ENCODE results near the gene CD80. TPM values are rescaled to one million over a fixed set of nuclear protein-coding genes. Genes with fewer than 3 reads are reported as not detected.

CD80 gene
- 1 to 10 TPM; 3.4 to 3.7 TPM for total RNA-seq

GRCh38 chr3:119559441-119559963 lies at the start of gene CD80:
Gene CD80, minus strand, starts transcription at chr3:119559614. Its CDS starts 1,886 bp downstream, at chr3:119557728.
- peaks cover 2% of the 10 kb centered on the region for H3K9me3 Mint-ChIP-seq

GRCh38 chr3:119608405-119609000 lies 49.1 kb upstream of the CD80 start:
- no peaks in the 10 kb centered on the region for H3K9me3 Mint-ChIP-seq
- no peaks in the 10 kb centered on the region for H3K36me3 Mint-ChIP-seq
- ChIA-PET POLR2A (no interaction called here), CTCF (interaction anchor here (0.6 kb wide), 1 partner anchor 13 kb away, joined by 3 read pairs; no protein-coding TSS in a partner anchor)
- H3K4me3 Mint-ChIP-seq = no peak overlapping the region
- no peak overlapping the region for H3K27ac Mint-ChIP-seq
- no peak for DNase-seq
- peaks cover 3% of the 10 kb centered on the region for H3K4me1 Mint-ChIP-seq (ENCODE audit: low read depth)
- peaks cover 14% of the 10 kb centered on the region for H3K27me3 Mint-ChIP-seq
- intact Hi-C loops (cut with micrococcal nuclease) = no loop called here

More at GRCh38 chr3:119559441-119559963, at the start of gene CD80:
- Mint-ChIP-seq H3K27me3 (no peaks in the 10 kb centered on the region), H3K4me1 (ENCODE audit: low read depth) (peaks cover 24% of the 10 kb centered on the region), H3K36me3 (no peaks in the 10 kb centered on the region), H3K4me3 (peak within 1 kb of the TSS; percentile 24), H3K27ac (peak within 1 kb of the TSS; percentile 56)
- ChIA-PET POLR2A (interaction anchor here (1.5 kb wide), 2 partner anchors 61 to 96 kb away, joined by 4 to 6 read pairs; partner anchors contain the start of genes TIMMDC1 and TMEM39A), CTCF (interaction anchor here (0.7 to 1.9 kb wide), 11 partner anchors 9 to 125 kb away, joined by 3 to 7 read pairs (median 4); no protein-coding TSS in a partner anchor)
- DNase-seq = peak; percentile 84
- intact Hi-C loops (cut with micrococcal nuclease) = loop anchor here (1.0 kb wide), 2 partner anchors 61 to 96 kb away; partner anchors contain the start of genes TIMMDC1 and TMEM39A

- no peaks in the 10 kb centered on the region for H3K9me3 Mint-ChIP-seq
- H3K27me3 Mint-ChIP-seq = peaks cover 6% of the 10 kb centered on the region
- ChIA-PET POLR2A (no interaction called here), CTCF (no interaction called here)
- no peaks in the 10 kb centered on the region for H3K36me3 Mint-ChIP-seq
- no peak overlapping the region for H3K27ac Mint-ChIP-seq
- H3K4me1 Mint-ChIP-seq (ENCODE audit: low read depth) = peaks cover 7% of the 10 kb centered on the region
- DNase-seq = no peak
- intact Hi-C loops (cut with micrococcal nuclease) = no loop called here
- no peak overlapping the region for H3K4me3 Mint-ChIP-seq
Measured at GRCh38 chr3:119604878-119605277, 45.5 kb upstream of the CD80 start.

- CTCF ChIA-PET = interaction anchor here (2.9 to 4.1 kb wide), 2 partner anchors 21 to 77 kb away, joined by 16 to 27 read pairs; no protein-coding TSS in a partner anchor
- H3K27me3 Mint-ChIP-seq = peaks cover 2% of the 10 kb centered on the region
- no peaks in the 10 kb centered on the region for H3K9me3 Mint-ChIP-seq
- peaks cover 20% of the 10 kb centered on the region for H3K4me1 Mint-ChIP-seq (ENCODE audit: low read depth)
- POLR2A ChIA-PET = no interaction called here
- no peak overlapping the region for H3K27ac Mint-ChIP-seq
- no peaks in the 10 kb centered on the region for H3K36me3 Mint-ChIP-seq
- intact Hi-C loops (cut with micrococcal nuclease) = no loop called here
- no peak for DNase-seq
- H3K4me3 Mint-ChIP-seq = no peak overlapping the region
Measured at GRCh38 chr3:119602676-119603075, 43.3 kb upstream of the CD80 start.

GRCh38 chr3:119601154-119601553 lies 41.7 kb upstream of the CD80 start:
- no peak overlapping the region for H3K27ac Mint-ChIP-seq
- no peaks in the 10 kb centered on the region for H3K9me3 Mint-ChIP-seq
- no peaks in the 10 kb centered on the region for H3K36me3 Mint-ChIP-seq
- H3K4me3 Mint-ChIP-seq = no peak overlapping the region
- intact Hi-C loops (cut with micrococcal nuclease) = loop anchor here (1.0 kb wide), 2 partner anchors 27 to 76 kb away; partner anchors contain the start of gene COX17
- peaks cover 2% of the 10 kb centered on the region for H3K27me3 Mint-ChIP-seq
- H3K4me1 Mint-ChIP-seq (ENCODE audit: low read depth) = peaks cover 23% of the 10 kb centered on the region
- CTCF ChIA-PET = interaction anchor here (0.7 to 4.1 kb wide), 14 partner anchors 13 to 102 kb away, joined by 3 to 27 read pairs (median 4); no protein-coding TSS in a partner anchor
- POLR2A ChIA-PET = interaction anchor here (1.5 kb wide), 1 partner anchor 75 kb away, joined by 9 read pairs; the partner anchor contains the start of gene COX17
- DNase-seq = peak; percentile 44

- peaks cover 27% of the 10 kb centered on the region for H3K4me1 Mint-ChIP-seq (ENCODE audit: low read depth)
- peak; percentile 70 for DNase-seq
- no peak overlapping the region for H3K4me3 Mint-ChIP-seq
- no peak overlapping the region for H3K27ac Mint-ChIP-seq
- no peaks in the 10 kb centered on the region for H3K36me3 Mint-ChIP-seq
- intact Hi-C loops (cut with micrococcal nuclease) = loop anchor here (1.0 kb wide), 2 partner anchors 28 to 77 kb away; partner anchors contain the start of gene COX17
- H3K9me3 Mint-ChIP-seq = no peaks in the 10 kb centered on the region
- ChIA-PET POLR2A (interaction anchor here (1.5 kb wide), 1 partner anchor 76 kb away, joined by 9 read pairs; the partner anchor contains the start of gene COX17), CTCF (interaction anchor here (0.7 to 4.1 kb wide), 18 partner anchors 10 to 182 kb away, joined by 3 to 27 read pairs (median 4); no protein-coding TSS in a partner anchor)
- H3K27me3 Mint-ChIP-seq = peaks cover 2% of the 10 kb centered on the region
Measured at GRCh38 chr3:119600732-119601131, 41.3 kb upstream of the CD80 start.

- H3K27ac Mint-ChIP-seq = no peak overlapping the region
- no peak overlapping the region for H3K4me3 Mint-ChIP-seq
- H3K9me3 Mint-ChIP-seq = no peaks in the 10 kb centered on the region
- CTCF ChIA-PET = interaction anchor here (0.8 to 4.1 kb wide), 12 partner anchors 11 to 80 kb away, joined by 3 to 27 read pairs (median 5); no protein-coding TSS in a partner anchor
- H3K27me3 Mint-ChIP-seq = peaks cover 2% of the 10 kb centered on the region
- H3K36me3 Mint-ChIP-seq = no peaks in the 10 kb centered on the region
- DNase-seq = no peak
- H3K4me1 Mint-ChIP-seq (ENCODE audit: low read depth) = peaks cover 24% of the 10 kb centered on the region
- POLR2A ChIA-PET = interaction anchor here (0.5 kb wide), 1 partner anchor 172 kb away, joined by 3 read pairs; no protein-coding TSS in a partner anchor
- intact Hi-C loops (cut with micrococcal nuclease) = no loop called here
Measured at GRCh38 chr3:119599558-119600174, 40.3 kb upstream of the CD80 start.

GRCh38 chr3:119598410-119599098 lies 39.1 kb upstream of the CD80 start:
- no peak for DNase-seq
- ChIA-PET POLR2A (no interaction called here), CTCF (interaction anchor here (2.6 to 4.1 kb wide), 2 partner anchors 77 to 82 kb away, joined by 7 to 27 read pairs; no protein-coding TSS in a partner anchor)
- H3K4me1 Mint-ChIP-seq (ENCODE audit: low read depth) = peaks cover 24% of the 10 kb centered on the region
- no peaks in the 10 kb centered on the region for H3K27me3 Mint-ChIP-seq
- no peaks in the 10 kb centered on the region for H3K9me3 Mint-ChIP-seq
- no peaks in the 10 kb centered on the region for H3K36me3 Mint-ChIP-seq
- H3K27ac Mint-ChIP-seq = no peak overlapping the region
- intact Hi-C loops (cut with micrococcal nuclease) = loop anchor here (1.0 kb wide), 2 partner anchors 41 to 45 kb away; no protein-coding TSS in a partner anchor
- H3K4me3 Mint-ChIP-seq = no peak overlapping the region

- DNase-seq = no peak
- H3K27me3 Mint-ChIP-seq = no peaks in the 10 kb centered on the region
- H3K4me1 Mint-ChIP-seq (ENCODE audit: low read depth) = peaks cover 24% of the 10 kb centered on the region
- ChIA-PET CTCF (no interaction called here), POLR2A (no interaction called here)
- no peaks in the 10 kb centered on the region for H3K36me3 Mint-ChIP-seq
- H3K27ac Mint-ChIP-seq = no peak within 1 kb of the TSS
- no peak within 1 kb of the TSS for H3K4me3 Mint-ChIP-seq
- intact Hi-C loops (cut with micrococcal nuclease) = loop anchor here (1.0 kb wide), 2 partner anchors 42 to 46 kb away; no protein-coding TSS in a partner anchor
- no peaks in the 10 kb centered on the region for H3K9me3 Mint-ChIP-seq
Measured at GRCh38 chr3:119597548-119598288, 38.3 kb upstream of the CD80 start, which contains the start of gene PLA1A. Gene PLA1A, plus strand, starts transcription at chr3:119597885. Its CDS starts 29 bp downstream, at chr3:119597914.

- ChIA-PET POLR2A (no interaction called here), CTCF (no interaction called here)
- Mint-ChIP-seq H3K4me1 (ENCODE audit: low read depth) (peaks cover 24% of the 10 kb centered on the region), H3K4me3 (no peak overlapping the region), H3K27me3 (peaks cover 2% of the 10 kb centered on the region), H3K27ac (no peak overlapping the region), H3K36me3 (no peaks in the 10 kb centered on the region), H3K9me3 (no peaks in the 10 kb centered on the region)
- DNase-seq = no peak
- intact Hi-C loops (cut with micrococcal nuclease) = no loop called here
Measured at GRCh38 chr3:119596398-119596797, 37.0 kb upstream of the CD80 start.
